HEK293 (cell line): ENCODE results near the gene PTGES2.

Source experiments
- MEIS1 ChIP-seq: sonication (generic); formaldehyde crosslinking; IDR thresholded peaks from 2 replicates; pipeline ENCODE4 v1.8.1; 2022; ENCODE audit warnings: missing genetic modification reagents, mild to moderate bottlenecking, borderline replicate concordance
- OSR2 ChIP-seq: fragments of 450-650 bp; formaldehyde crosslinking; IDR thresholded peaks from 2 replicates; pipeline ENCODE4 v1.5.1; 2016; ENCODE audit warnings: missing biosample characterization, missing genetic modification characterization
- RBAK ChIP-seq: fragments of 450-650 bp; formaldehyde crosslinking; IDR thresholded peaks from 2 replicates; pipeline ENCODE4 v1.5.1; 2016; ENCODE audit warnings: missing biosample characterization, missing genetic modification characterization
- SP2 ChIP-seq: fragments of 450-650 bp; formaldehyde crosslinking; IDR thresholded peaks from 2 replicates; pipeline ENCODE4 v1.5.1; 2016; ENCODE audit warnings: missing biosample characterization, missing genetic modification characterization
- TRIM28 ChIP-seq: IDR thresholded peaks from 2 replicates; pipeline ENCODE4 v1.6.1; 2011; ENCODE audit warnings: low read length, control low read depth, borderline replicate concordance
- YY1 ChIP-seq: fragments of 450-650 bp; formaldehyde crosslinking; IDR thresholded peaks from 2 replicates; pipeline ENCODE4 v1.5.1; 2018; ENCODE audit warnings: missing biosample characterization, missing genetic modification characterization
- YY2 ChIP-seq: fragments of 450-650 bp; formaldehyde crosslinking; IDR thresholded peaks from 2 replicates; pipeline ENCODE4 v1.5.1; 2016; ENCODE audit warnings: missing biosample characterization, missing genetic modification characterization
- ZBTB48 ChIP-seq: fragments of 450-650 bp; formaldehyde crosslinking; IDR thresholded peaks from 2 replicates; pipeline ENCODE4 v1.5.1; 2016; ENCODE audit warnings: missing biosample characterization, missing genetic modification characterization
- ZFP69B ChIP-seq: fragments of 450-650 bp; formaldehyde crosslinking; IDR thresholded peaks from 2 replicates; pipeline ENCODE4 v1.5.1; 2016; ENCODE audit warnings: missing biosample characterization, missing genetic modification characterization
- ZNF140 ChIP-seq: fragments of 450-650 bp; formaldehyde crosslinking; IDR thresholded peaks from 2 replicates; pipeline ENCODE4 v1.5.1; 2016; ENCODE audit warnings: missing biosample characterization, missing genetic modification characterization
- ZNF146 ChIP-seq: fragments of 450-650 bp; formaldehyde crosslinking; IDR thresholded peaks from 2 replicates; pipeline ENCODE4 v1.5.1; 2016; ENCODE audit warnings: missing biosample characterization, missing genetic modification characterization
- ZNF169 ChIP-seq: fragments of 450-650 bp; formaldehyde crosslinking; IDR thresholded peaks from 2 replicates; pipeline ENCODE4 v1.5.1; 2016; ENCODE audit warnings: missing biosample characterization, missing genetic modification characterization
- ZNF175 ChIP-seq: fragments of 450-650 bp; formaldehyde crosslinking; IDR thresholded peaks from 2 replicates; pipeline ENCODE4 v1.5.1; 2016; ENCODE audit warnings: missing biosample characterization, missing genetic modification characterization
- ZNF248 ChIP-seq: fragments of 450-650 bp; formaldehyde crosslinking; IDR thresholded peaks from 2 replicates; pipeline ENCODE4 v1.5.1; 2017; ENCODE audit warnings: missing biosample characterization, missing genetic modification characterization
- ZNF311 ChIP-seq: fragments of 450-650 bp; formaldehyde crosslinking; IDR thresholded peaks from 2 replicates; pipeline ENCODE4 v1.5.1; 2017; ENCODE audit warnings: missing biosample characterization, missing genetic modification characterization, borderline replicate concordance
- ZNF529 ChIP-seq: fragments of 450-650 bp; formaldehyde crosslinking; IDR thresholded peaks from 2 replicates; pipeline ENCODE4 v1.5.1; 2017; ENCODE audit warnings: missing genetic modification characterization, missing biosample characterization; ENCODE audit not compliant: insufficient replicate concordance
- ZNF571 ChIP-seq: fragments of 450-650 bp; formaldehyde crosslinking; IDR thresholded peaks from 2 replicates; pipeline ENCODE4 v1.5.0; 2017; ENCODE audit warnings: missing biosample characterization, missing genetic modification characterization
- ZNF623 ChIP-seq: fragments of 450-650 bp; formaldehyde crosslinking; IDR thresholded peaks from 2 replicates; pipeline ENCODE4 v1.5.1; 2016; ENCODE audit warnings: missing biosample characterization, missing genetic modification characterization
- ZNF624 ChIP-seq: fragments of 450-650 bp; formaldehyde crosslinking; IDR thresholded peaks from 2 replicates; pipeline ENCODE4 v1.5.1; 2017; ENCODE audit warnings: missing biosample characterization, missing genetic modification characterization
- ZNF660 ChIP-seq: fragments of 450-650 bp; IDR thresholded peaks from 2 replicates; pipeline ENCODE4 v1.5.1; 2018; ENCODE audit warnings: missing biosample characterization, mild to moderate bottlenecking, missing genetic modification characterization
- ZNF747 ChIP-seq: fragments of 450-650 bp; formaldehyde crosslinking; IDR thresholded peaks from 2 replicates; pipeline ENCODE4 v1.5.1; 2016; ENCODE audit warnings: missing biosample characterization, missing genetic modification characterization
- ZNF792 ChIP-seq: fragments of 450-650 bp; formaldehyde crosslinking; IDR thresholded peaks from 2 replicates; pipeline ENCODE4 v1.5.1; 2016; ENCODE audit warnings: missing biosample characterization, missing genetic modification characterization
- ZNF843 ChIP-seq: fragments of 450-650 bp; formaldehyde crosslinking; IDR thresholded peaks from 2 replicates; pipeline ENCODE4 v1.5.1; 2016; ENCODE audit warnings: missing biosample characterization, missing genetic modification characterization
- ZXDB ChIP-seq: fragments of 450-650 bp; formaldehyde crosslinking; IDR thresholded peaks from 2 replicates; pipeline ENCODE4 v1.5.1; 2016; ENCODE audit warnings: missing biosample characterization, missing genetic modification characterization
- TF ChIP-seq, protein P1 (sequence below): fragments of 450-650 bp; formaldehyde crosslinking; IDR thresholded peaks from 2 replicates; pipeline ENCODE4 v1.5.1; 2016; ENCODE audit warnings: missing biosample characterization, missing genetic modification characterization
- TF ChIP-seq, protein P2 (sequence below): fragments of 450-650 bp; formaldehyde crosslinking; IDR thresholded peaks from 2 replicates; pipeline ENCODE4 v1.5.1; 2017; ENCODE audit warnings: missing biosample characterization, missing genetic modification characterization
- TF ChIP-seq, protein P3 (sequence below): fragments of 450-650 bp; formaldehyde crosslinking; IDR thresholded peaks from 2 replicates; pipeline ENCODE4; 2016; ENCODE audit warnings: missing biosample characterization, missing genetic modification characterization
- TF ChIP-seq, protein P4 (sequence below): fragments of 450-650 bp; formaldehyde crosslinking; IDR thresholded peaks from 2 replicates; pipeline ENCODE4 v1.5.1; 2017; ENCODE audit warnings: missing biosample characterization, missing genetic modification characterization
- TF ChIP-seq, protein P5 (sequence below): fragments of 450-650 bp; formaldehyde crosslinking; IDR thresholded peaks from 2 replicates; pipeline ENCODE4 v1.5.1; 2016; ENCODE audit warnings: missing biosample characterization, missing genetic modification characterization
- TF ChIP-seq, protein P6 (sequence below): fragments of 450-650 bp; formaldehyde crosslinking; IDR thresholded peaks from 2 replicates; pipeline ENCODE4 v1.5.1; 2016; ENCODE audit warnings: missing biosample characterization, missing genetic modification characterization
- TF ChIP-seq, protein P7 (sequence below): IDR thresholded peaks from 2 replicates; pipeline ENCODE4 v1.6.1; 2011; ENCODE audit warnings: mild to moderate bottlenecking, low read depth, low read length, borderline replicate concordance

The PTGES2 gene

DNA sequence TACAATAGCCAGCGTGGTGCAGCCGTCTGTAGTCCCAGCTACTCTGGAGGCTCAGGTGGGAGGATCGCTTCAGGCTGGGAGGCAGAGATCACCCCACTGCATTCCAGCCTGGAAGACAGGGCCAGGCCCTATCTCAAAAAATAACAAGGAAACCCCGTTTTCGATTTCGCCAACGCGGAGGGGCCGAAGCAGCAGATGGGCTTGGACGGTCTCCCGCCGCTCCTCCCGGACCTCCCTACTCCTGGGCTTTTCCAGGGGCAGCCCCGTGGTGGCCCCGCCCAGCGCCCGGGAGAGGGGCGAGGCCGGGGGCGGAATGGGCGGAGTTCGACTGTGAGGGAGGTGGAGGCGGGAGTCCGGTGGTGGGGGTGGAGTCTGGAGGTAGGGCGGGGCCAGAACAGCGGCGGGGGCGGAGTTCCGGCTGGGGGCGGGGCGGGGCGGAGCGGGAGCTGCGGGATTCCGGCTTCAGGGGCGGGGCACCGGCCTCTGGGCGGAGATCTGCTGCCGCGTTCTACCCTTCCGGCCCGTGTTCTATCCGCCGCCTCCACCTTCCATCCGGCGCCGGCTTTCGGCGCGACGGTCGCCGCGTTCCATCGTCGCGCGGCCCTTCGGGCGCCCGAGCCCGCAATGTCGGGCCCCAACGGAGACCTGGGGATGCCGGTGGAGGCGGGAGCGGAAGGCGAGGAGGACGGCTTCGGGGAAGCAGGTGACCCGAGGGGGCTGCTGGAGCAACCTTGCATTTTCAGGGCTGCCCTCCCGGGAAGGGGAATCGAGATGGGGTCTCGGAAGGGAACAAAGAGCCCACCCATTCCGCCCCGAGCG, 32.5 kb upstream of the PTGES2 start, which contains the start of gene BBLN (continued):
- TF ChIP-seq, protein P1, sequence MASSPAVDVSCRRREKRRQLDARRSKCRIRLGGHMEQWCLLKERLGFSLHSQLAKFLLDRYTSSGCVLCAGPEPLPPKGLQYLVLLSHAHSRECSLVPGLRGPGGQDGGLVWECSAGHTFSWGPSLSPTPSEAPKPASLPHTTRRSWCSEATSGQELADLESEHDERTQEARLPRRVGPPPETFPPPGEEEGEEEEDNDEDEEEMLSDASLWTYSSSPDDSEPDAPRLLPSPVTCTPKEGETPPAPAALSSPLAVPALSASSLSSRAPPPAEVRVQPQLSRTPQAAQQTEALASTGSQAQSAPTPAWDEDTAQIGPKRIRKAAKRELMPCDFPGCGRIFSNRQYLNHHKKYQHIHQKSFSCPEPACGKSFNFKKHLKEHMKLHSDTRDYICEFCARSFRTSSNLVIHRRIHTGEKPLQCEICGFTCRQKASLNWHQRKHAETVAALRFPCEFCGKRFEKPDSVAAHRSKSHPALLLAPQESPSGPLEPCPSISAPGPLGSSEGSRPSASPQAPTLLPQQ (tag by site-specific recombination), result 0 out of 2 replicates have a peak, but pooled peaks have one; percentile 8
- TF ChIP-seq ZNF529 (tag by site-specific recombination) (no peak), ZNF146 (tag by site-specific recombination) (no peak), ZNF140 (no peak), ZNF843 (0 out of 2 replicates have a peak, but pooled peaks have one; percentile 27), ZXDB (tag by site-specific recombination) (peak; percentile 100), ZNF660 (tag by site-specific recombination) (peak; percentile 22), TRIM28 (no peak), ZNF624 (no peak), RBAK (tag by site-specific recombination) (no peak), ZNF792 (tag by site-specific recombination) (no peak), YY2 (tag by site-specific recombination) (no peak), YY1 (tag by site-specific recombination) (no peak), MEIS1 (CRISPR knock-in tag) (no peak), ZNF169 (tag by site-specific recombination) (no peak), OSR2 (tag by site-specific recombination) (no peak), ZNF747 (tag by site-specific recombination) (no peak), ZNF248 (no peak), ZNF571 (tag by site-specific recombination) (no peak), SP2 (tag by site-specific recombination) (peak; percentile 88), ZBTB48 (tag by site-specific recombination) (no peak), ZNF311 (tag by site-specific recombination) (no peak), ZFP69B (no peak), ZNF623 (tag by site-specific recombination) (no peak), ZNF175 (tag by site-specific recombination) (no peak)
- TF ChIP-seq, protein P2, sequence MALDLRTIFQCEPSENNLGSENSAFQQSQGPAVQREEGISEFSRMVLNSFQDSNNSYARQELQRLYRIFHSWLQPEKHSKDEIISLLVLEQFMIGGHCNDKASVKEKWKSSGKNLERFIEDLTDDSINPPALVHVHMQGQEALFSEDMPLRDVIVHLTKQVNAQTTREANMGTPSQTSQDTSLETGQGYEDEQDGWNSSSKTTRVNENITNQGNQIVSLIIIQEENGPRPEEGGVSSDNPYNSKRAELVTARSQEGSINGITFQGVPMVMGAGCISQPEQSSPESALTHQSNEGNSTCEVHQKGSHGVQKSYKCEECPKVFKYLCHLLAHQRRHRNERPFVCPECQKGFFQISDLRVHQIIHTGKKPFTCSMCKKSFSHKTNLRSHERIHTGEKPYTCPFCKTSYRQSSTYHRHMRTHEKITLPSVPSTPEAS, result no peak
- TF ChIP-seq, protein P3, sequence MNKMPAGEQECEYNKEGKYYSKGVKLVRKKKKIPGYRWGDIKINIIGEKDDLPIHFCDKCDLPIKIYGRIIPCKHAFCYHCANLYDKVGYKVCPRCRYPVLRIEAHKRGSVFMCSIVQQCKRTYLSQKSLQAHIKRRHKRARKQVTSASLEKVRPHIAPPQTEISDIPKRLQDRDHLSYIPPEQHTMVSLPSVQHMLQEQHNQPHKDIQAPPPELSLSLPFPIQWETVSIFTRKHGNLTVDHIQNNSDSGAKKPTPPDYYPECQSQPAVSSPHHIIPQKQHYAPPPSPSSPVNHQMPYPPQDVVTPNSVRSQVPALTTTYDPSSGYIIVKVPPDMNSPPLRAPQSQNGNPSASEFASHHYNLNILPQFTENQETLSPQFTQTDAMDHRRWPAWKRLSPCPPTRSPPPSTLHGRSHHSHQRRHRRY (tag by site-specific recombination), result no peak
- TF ChIP-seq, protein P4, sequence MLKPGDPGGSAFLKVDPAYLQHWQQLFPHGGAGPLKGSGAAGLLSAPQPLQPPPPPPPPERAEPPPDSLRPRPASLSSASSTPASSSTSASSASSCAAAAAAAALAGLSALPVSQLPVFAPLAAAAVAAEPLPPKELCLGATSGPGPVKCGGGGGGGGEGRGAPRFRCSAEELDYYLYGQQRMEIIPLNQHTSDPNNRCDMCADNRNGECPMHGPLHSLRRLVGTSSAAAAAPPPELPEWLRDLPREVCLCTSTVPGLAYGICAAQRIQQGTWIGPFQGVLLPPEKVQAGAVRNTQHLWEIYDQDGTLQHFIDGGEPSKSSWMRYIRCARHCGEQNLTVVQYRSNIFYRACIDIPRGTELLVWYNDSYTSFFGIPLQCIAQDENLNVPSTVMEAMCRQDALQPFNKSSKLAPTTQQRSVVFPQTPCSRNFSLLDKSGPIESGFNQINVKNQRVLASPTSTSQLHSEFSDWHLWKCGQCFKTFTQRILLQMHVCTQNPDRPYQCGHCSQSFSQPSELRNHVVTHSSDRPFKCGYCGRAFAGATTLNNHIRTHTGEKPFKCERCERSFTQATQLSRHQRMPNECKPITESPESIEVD (tag by site-specific recombination), result no peak
- TF ChIP-seq, protein P5, sequence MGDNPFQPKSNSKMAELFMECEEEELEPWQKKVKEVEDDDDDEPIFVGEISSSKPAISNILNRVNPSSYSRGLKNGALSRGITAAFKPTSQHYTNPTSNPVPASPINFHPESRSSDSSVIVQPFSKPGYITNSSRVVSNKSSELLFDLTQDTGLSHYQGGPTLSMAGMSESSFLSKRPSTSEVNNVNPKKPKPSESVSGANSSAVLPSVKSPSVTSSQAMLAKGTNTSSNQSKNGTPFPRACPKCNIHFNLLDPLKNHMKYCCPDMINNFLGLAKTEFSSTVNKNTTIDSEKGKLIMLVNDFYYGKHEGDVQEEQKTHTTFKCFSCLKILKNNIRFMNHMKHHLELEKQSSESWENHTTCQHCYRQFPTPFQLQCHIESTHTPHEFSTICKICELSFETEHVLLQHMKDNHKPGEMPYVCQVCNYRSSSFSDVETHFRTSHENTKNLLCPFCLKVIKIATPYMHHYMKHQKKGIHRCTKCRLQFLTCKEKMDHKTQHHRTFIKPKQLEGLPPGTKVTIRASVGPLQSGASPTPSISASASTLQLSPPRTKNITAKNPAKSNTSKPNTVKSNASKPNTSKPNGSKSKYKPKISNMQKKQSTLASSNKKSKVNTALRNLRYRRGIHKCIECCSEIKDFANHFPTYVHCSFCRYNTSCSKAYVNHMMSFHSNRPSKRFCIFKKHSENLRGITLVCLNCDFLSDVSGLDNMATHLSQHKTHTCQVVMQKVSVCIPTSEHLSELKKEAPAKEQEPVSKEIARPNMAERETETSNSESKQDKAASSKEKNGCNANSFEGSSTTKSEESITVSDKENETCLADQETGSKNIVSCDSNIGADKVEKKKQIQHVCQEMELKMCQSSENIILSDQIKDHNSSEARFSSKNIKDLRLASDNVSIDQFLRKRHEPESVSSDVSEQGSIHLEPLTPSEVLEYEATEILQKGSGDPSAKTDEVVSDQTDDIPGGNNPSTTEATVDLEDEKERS (tag by site-specific recombination), result no peak
- TF ChIP-seq, protein P6, sequence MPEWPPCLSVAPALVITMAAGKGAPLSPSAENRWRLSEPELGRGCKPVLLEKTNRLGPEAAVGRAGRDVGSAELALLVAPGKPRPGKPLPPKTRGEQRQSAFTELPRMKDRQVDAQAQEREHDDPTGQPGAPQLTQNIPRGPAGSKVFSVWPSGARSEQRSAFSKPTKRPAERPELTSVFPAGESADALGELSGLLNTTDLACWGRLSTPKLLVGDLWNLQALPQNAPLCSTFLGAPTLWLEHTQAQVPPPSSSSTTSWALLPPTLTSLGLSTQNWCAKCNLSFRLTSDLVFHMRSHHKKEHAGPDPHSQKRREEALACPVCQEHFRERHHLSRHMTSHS (tag by site-specific recombination), result no peak
- TF ChIP-seq, protein P7, sequence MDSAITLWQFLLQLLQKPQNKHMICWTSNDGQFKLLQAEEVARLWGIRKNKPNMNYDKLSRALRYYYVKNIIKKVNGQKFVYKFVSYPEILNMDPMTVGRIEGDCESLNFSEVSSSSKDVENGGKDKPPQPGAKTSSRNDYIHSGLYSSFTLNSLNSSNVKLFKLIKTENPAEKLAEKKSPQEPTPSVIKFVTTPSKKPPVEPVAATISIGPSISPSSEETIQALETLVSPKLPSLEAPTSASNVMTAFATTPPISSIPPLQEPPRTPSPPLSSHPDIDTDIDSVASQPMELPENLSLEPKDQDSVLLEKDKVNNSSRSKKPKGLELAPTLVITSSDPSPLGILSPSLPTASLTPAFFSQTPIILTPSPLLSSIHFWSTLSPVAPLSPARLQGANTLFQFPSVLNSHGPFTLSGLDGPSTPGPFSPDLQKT, result no peak
